ENCODE data around the gene FOXS1. TPM values are rescaled to one million over a fixed set of nuclear protein-coding genes. Genes with fewer than 3 reads are reported as not detected.

Gene FOXS1
- polyA plus RNA-seq, 3 donors: not detected

GRCh38 chr20:31840906-31841816 lies 4.2 kb downstream of the FOXS1 start:
- intact Hi-C loops (cut with micrococcal nuclease): no loop called here
- Histone ChIP-seq H3K4me1 (ENCODE audit: control insufficient read depth in 1 of 2, insufficient read depth in 2 of 2, low read length in 2 of 2) (peaks cover 31 to 37% of the 10 kb centered on the region in 2 donors), H3K4me2 (replicated peaks; ENCODE audit: extremely low read depth, low read length, poor library complexity, severe bottlenecking) (no peak overlapping the region), H3K4me3 (replicated peaks in 1 of 3; ENCODE audit: low read depth in 2 of 3, low read length in 3 of 3) (no peak overlapping the region), H3K9me3 (replicated peaks in 1 of 2; ENCODE audit: control insufficient read depth in 1 of 2, insufficient read depth in 1 of 2, low read length in 2 of 2) (no peaks in the 10 kb centered on the region), H3K36me3 (replicated peaks in 1 of 2; ENCODE audit: control insufficient read depth in 1 of 2, insufficient read depth in 2 of 2, low read length in 2 of 2) (no peaks in the 10 kb centered on the region), H3K27ac (ENCODE audit: low read depth in 1 of 2, low read length in 2 of 2) (no peak overlapping the region), H3K27me3 (ENCODE audit: control insufficient read depth in 2 of 2, insufficient read depth in 2 of 2, low read length in 2 of 2) (peaks cover 0 to 31% of the 10 kb centered on the region in 2 donors), H3K79me2 (ENCODE audit: insufficient read depth, low read length) (no peaks in the 10 kb centered on the region), H4K20me1 (ENCODE audit: insufficient read depth, low read length) (no peaks in the 10 kb centered on the region), H2AFZ (ENCODE audit: insufficient read depth, low read depth, low read length, poor library complexity, severe bottlenecking) (no peak overlapping the region), H3K9ac (ENCODE audit: insufficient read depth, low read length, poor library complexity, severe bottlenecking) (no peak overlapping the region)
- Mint-ChIP-seq H3K36me3 (no peaks in the 10 kb centered on the region), H3K4me3 (no peak overlapping the region), H3K27ac (peak overlapping the region in 1 of 7 donors; percentile 35), H3K4me1 (no peaks in the 10 kb centered on the region), H3K9me3 (peaks cover 0 to 2% (median 0%) of the 10 kb centered on the region in 7 donors), H3K27me3 (ENCODE audit: low read depth in 3 of 3) (peaks cover 8 to 16% (median 13%) of the 10 kb centered on the region in 3 donors)
- TF ChIP-seq, protein P1, sequence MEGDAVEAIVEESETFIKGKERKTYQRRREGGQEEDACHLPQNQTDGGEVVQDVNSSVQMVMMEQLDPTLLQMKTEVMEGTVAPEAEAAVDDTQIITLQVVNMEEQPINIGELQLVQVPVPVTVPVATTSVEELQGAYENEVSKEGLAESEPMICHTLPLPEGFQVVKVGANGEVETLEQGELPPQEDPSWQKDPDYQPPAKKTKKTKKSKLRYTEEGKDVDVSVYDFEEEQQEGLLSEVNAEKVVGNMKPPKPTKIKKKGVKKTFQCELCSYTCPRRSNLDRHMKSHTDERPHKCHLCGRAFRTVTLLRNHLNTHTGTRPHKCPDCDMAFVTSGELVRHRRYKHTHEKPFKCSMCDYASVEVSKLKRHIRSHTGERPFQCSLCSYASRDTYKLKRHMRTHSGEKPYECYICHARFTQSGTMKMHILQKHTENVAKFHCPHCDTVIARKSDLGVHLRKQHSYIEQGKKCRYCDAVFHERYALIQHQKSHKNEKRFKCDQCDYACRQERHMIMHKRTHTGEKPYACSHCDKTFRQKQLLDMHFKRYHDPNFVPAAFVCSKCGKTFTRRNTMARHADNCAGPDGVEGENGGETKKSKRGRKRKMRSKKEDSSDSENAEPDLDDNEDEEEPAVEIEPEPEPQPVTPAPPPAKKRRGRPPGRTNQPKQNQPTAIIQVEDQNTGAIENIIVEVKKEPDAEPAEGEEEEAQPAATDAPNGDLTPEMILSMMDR (IDR thresholded peaks at IDR 0.05): no peak
- no peak for DNase-seq
- WGBS (ENCODE audit: insufficient coverage): 89% methylated on average over 8 of the region's 15 CpGs

- H3K36me3 Mint-ChIP-seq: peaks cover 0 to 1% of the 10 kb centered on the region in 2 donors
- no peak overlapping the region for H3K27ac Mint-ChIP-seq
- DNase-seq: no peak
- Histone ChIP-seq H2AFZ (ENCODE audit: insufficient read depth, low read depth, low read length, poor library complexity, severe bottlenecking) (no peak overlapping the region), H3K27me3 (ENCODE audit: control insufficient read depth in 2 of 2, insufficient read depth in 2 of 2, low read length in 2 of 2) (peaks cover 0 to 38% of the 10 kb centered on the region in 2 donors), H4K20me1 (ENCODE audit: insufficient read depth, low read length) (no peaks in the 10 kb centered on the region), H3K27ac (ENCODE audit: low read depth in 1 of 2, low read length in 2 of 2) (no peak overlapping the region), H3K36me3 (replicated peaks in 1 of 2; ENCODE audit: control insufficient read depth in 1 of 2, insufficient read depth in 2 of 2, low read length in 2 of 2) (no peaks in the 10 kb centered on the region), H3K4me1 (ENCODE audit: control insufficient read depth in 1 of 2, insufficient read depth in 2 of 2, low read length in 2 of 2) (peaks cover 42 to 49% of the 10 kb centered on the region in 2 donors), H3K9ac (ENCODE audit: insufficient read depth, low read length, poor library complexity, severe bottlenecking) (no peak overlapping the region), H3K79me2 (ENCODE audit: insufficient read depth, low read length) (no peaks in the 10 kb centered on the region), H3K4me2 (replicated peaks; ENCODE audit: extremely low read depth, low read length, poor library complexity, severe bottlenecking) (no peak overlapping the region), H3K9me3 (replicated peaks in 1 of 2; ENCODE audit: control insufficient read depth in 1 of 2, insufficient read depth in 1 of 2, low read length in 2 of 2) (no peaks in the 10 kb centered on the region), H3K4me3 (replicated peaks in 1 of 3; ENCODE audit: low read depth in 2 of 3, low read length in 3 of 3) (no peak overlapping the region)
- TF ChIP-seq, protein P1 (IDR thresholded peaks at IDR 0.05): no peak
- no peaks in the 10 kb centered on the region for H3K4me1 Mint-ChIP-seq
- peaks cover 15 to 26% (median 22%) of the 10 kb centered on the region in 3 donors for H3K27me3 Mint-ChIP-seq (ENCODE audit: low read depth in 3 of 3)
- 82% methylated on average over 2 of the region's 5 CpGs for WGBS (ENCODE audit: insufficient coverage)
- H3K9me3 Mint-ChIP-seq: no peaks in the 10 kb centered on the region
- H3K4me3 Mint-ChIP-seq: no peak overlapping the region
- intact Hi-C loops (cut with micrococcal nuclease): no loop called here
These were observed 5.5 kb downstream of the FOXS1 start for GRCh38 chr20:31839782-31840487.

Data from CD14-positive monocyte (primary cell).